GM04504 (cell line): Measurements from ENCODE around the gene DTWD2.
A peak's percentile ranks its signal among the peaks of the same experiment; 100 is the strongest.
"Not testable (repeated sequence)": the region's sequence is repeated elsewhere in the genome, so short reads cannot be mapped to it uniquely, and the experiment has no call there.

Experiments
- DNase-seq: peaks from one replicate; pipeline ENCODE4 v3.0.0-alpha.2; 2012; ENCODE audit warnings: low read depth

The DTWD2 gene

GRCh38 chr5:118996098-118996497 lies 7.8 kb upstream of the DTWD2 start:
- no peak for DNase-seq

- DNase-seq = no peak
Measured at GRCh38 chr5:118994595-118994994, 6.2 kb upstream of the DTWD2 start.

GRCh38 chr5:118993118-118993517 lies 4.8 kb upstream of the DTWD2 start:
- not testable (repeated sequence) for DNase-seq

GRCh38 chr5:118992055-118992454 lies 3.7 kb upstream of the DTWD2 start:
- not testable (repeated sequence) for DNase-seq

GRCh38 chr5:118990582-118990981 lies 2.2 kb upstream of the DTWD2 start:
- no peak for DNase-seq

GRCh38 chr5:118989816-118990215 lies 1.5 kb upstream of the DTWD2 start:
- no peak for DNase-seq

- DNase-seq = no peak
Measured at GRCh38 chr5:118988866-118989180, 476 bp upstream of the DTWD2 start.

- peak; percentile 49 for DNase-seq
Measured at GRCh38 chr5:118984602-118985001, 3.7 kb downstream of the DTWD2 start.

- DNase-seq = peak; percentile 9
Measured at GRCh38 chr5:118981783-118982182, 6.6 kb downstream of the DTWD2 start.

GRCh38 chr5:118980438-118980837 lies 7.9 kb downstream of the DTWD2 start:
- DNase-seq = no peak

- no peak for DNase-seq
Measured at GRCh38 chr5:118980017-118980416, 8.3 kb downstream of the DTWD2 start.

- DNase-seq = not testable (repeated sequence)
Measured at GRCh38 chr5:118973779-118974445, 14.4 kb downstream of the DTWD2 start.

- DNase-seq = no peak
Measured at GRCh38 chr5:118968925-118969375, 19.4 kb downstream of the DTWD2 start.

- DNase-seq = no peak
Measured at GRCh38 chr5:118968406-118968911, 19.9 kb downstream of the DTWD2 start.

- no peak for DNase-seq
Measured at GRCh38 chr5:118967059-118967508, 21.3 kb downstream of the DTWD2 start.

- DNase-seq = no peak
Measured at GRCh38 chr5:118965890-118966289, 22.5 kb downstream of the DTWD2 start.

- DNase-seq = not testable (repeated sequence)
Measured at GRCh38 chr5:118964970-118965369, 23.4 kb downstream of the DTWD2 start.

GRCh38 chr5:118964388-118964787 lies 24.0 kb downstream of the DTWD2 start:
- DNase-seq = not testable (repeated sequence)

GRCh38 chr5:118963169-118963568 lies 25.2 kb downstream of the DTWD2 start:
- no peak for DNase-seq

- no peak for DNase-seq
Measured at GRCh38 chr5:118960557-118960956, 27.8 kb downstream of the DTWD2 start.

- DNase-seq = peak; percentile 7
Measured at GRCh38 chr5:118956727-118957126, 31.6 kb downstream of the DTWD2 start.

GRCh38 chr5:118953652-118954005 lies 34.7 kb downstream of the DTWD2 start:
- no peak for DNase-seq

- DNase-seq = no peak
Measured at GRCh38 chr5:118952992-118953651, 35.2 kb downstream of the DTWD2 start.

- not testable (repeated sequence) for DNase-seq
Measured at GRCh38 chr5:118952306-118952705, 36.0 kb downstream of the DTWD2 start.
